Measurements from ENCODE around the gene WDR36. TPM values are rescaled to one million over a fixed set of nuclear protein-coding genes. Genes with fewer than 3 reads are reported as not detected.

The WDR36 gene
- total RNA-seq, 1 experiment from 2014 or later, result 53.6 TPM

- intact Hi-C loops (cut with micrococcal nuclease), result no loop called here
- DNase-seq (ENCODE audit: low read depth, low spot score), result no peak
- no TSS peak for BruUV-seq (replicated peaks)
Observed at GRCh38 chr5:111144352-111144930, 52.3 kb downstream of the WDR36 start.

More at GRCh38 chr5:111144352-111144930, 52.3 kb downstream of the WDR36 start:
- Histone ChIP-seq H3K27me3 (ENCODE audit: insufficient read depth, low read length) (peaks cover 6% of the 10 kb centered on the region; the same call in 1 of the 2 replicates), H4K20me1 (ENCODE audit: insufficient read depth) (no peaks in the 10 kb centered on the region), H3K9me3 (ENCODE audit: control insufficient read depth in 1 of 2, insufficient read depth in 1 of 2, low read depth in 1 of 2, low read length in 2 of 2) (no peaks in the 10 kb centered on the region), H3K4me3 (replicated peaks in 1 of 2; ENCODE audit: low read depth in 1 of 2, low read length in 2 of 2) (no peak overlapping the region), H3K9ac (ENCODE audit: low read length) (no peak overlapping the region), H3K9me2 (ENCODE audit: insufficient read depth) (no peaks in the 10 kb centered on the region), H3K27ac (ENCODE audit: low read depth, low read length) (no peak overlapping the region), H3K4me2 (ENCODE audit: low read length) (no peak overlapping the region), H3K79me2 (ENCODE audit: insufficient read depth, low read length) (no peaks in the 10 kb centered on the region), H2AFZ (ENCODE audit: low read depth, low read length, poor library complexity, severe bottlenecking) (no peak overlapping the region), H3K4me1 (ENCODE audit: control insufficient read depth in 1 of 2, insufficient read depth in 2 of 2, low read length in 2 of 2) (no peaks in the 10 kb centered on the region), H3K36me3 (ENCODE audit: control insufficient read depth in 1 of 2, insufficient read depth in 2 of 2, low read length in 2 of 2) (no peaks in the 10 kb centered on the region)
- POLR2A ChIA-PET, result no interaction called here
- no peak for ATAC-seq
- RAD21 ChIA-PET (ENCODE audit: low non-redundant PET in 1 of 2, low total read pairs in 2 of 2, uncharacterized antibody in 2 of 2, unreplicated experiment in 2 of 2), result no interaction called here
- CTCF ChIA-PET, result no interaction called here
- TF ChIP-seq ZBTB33 (IDR thresholded peaks at IDR 0.05; ENCODE audit: extremely low read depth, insufficient replicate concordance, low read length) (no peak), JUND (IDR thresholded peaks at IDR 0.05) (no peak), ZFX (IDR thresholded peaks at IDR 0.05) (no peak), CBX3 (IDR thresholded peaks at IDR 0.05; ENCODE audit: low read depth) (no peak), ATF3 (IDR thresholded peaks at IDR 0.05) (no peak), ZNF274 (IDR thresholded peaks at IDR 0.05; ENCODE audit: low read depth, low read length) (no peak)
